H1 (cell line): ENCODE data around the gene APBA2. TPM values are rescaled to one million over a fixed set of nuclear protein-coding genes. Genes with fewer than 3 reads are reported as not detected.

Experiments
- CTCF ChIA-PET: fragments of 300-600 bp; sonication (Branson Sonifier 250); formaldehyde crosslinking; loops from one replicate; lab custom pipeline; 2021; ENCODE audit not compliant: partially characterized antibody; lab: Charles Lee
- POLR2A ChIA-PET: fragments of 300-600 bp; sonication (Branson Sonifier 250); formaldehyde crosslinking; loops from one replicate; lab custom pipeline; 2021; ENCODE audit warnings: inconsistent platforms; ENCODE audit not compliant: partially characterized antibody; lab: Charles Lee
- DNase-seq, 2 experiments: peaks; one replicate each; pipeline versions ENCODE4 v3.0.0 to v3.0.0-alpha.2; 2010 to 2022; ENCODE audit warnings: low spot score in 2 of 2, low read depth in 1 of 2, mixed read lengths in 1 of 2
- FAIRE-seq: peaks from 2 replicates; lab custom pipeline; 2011; peaks lifted over from hg19 to GRCh38; lab: Jason Lieb, UNC
- H2AFZ ChIP-seq: 2 replicates; pipeline ENCODE4 v1.8.1; 2012; ENCODE audit warnings: low read length, inconsistent platforms
- H2AK5ac ChIP-seq: 2 replicates; pipeline ENCODE4 v1.6.1; 2013; ENCODE audit warnings: low read depth, low read length
- H2BK120ac ChIP-seq: replicated peaks from 2 replicates; pipeline ENCODE3; 2013; ENCODE audit warnings: low read depth, low read length, inconsistent platforms
- H2BK12ac ChIP-seq: 2 replicates; pipeline ENCODE4 v1.6.1; 2013; ENCODE audit warnings: low read depth, low read length
- H2BK15ac ChIP-seq: 2 replicates; pipeline ENCODE4 v1.6.1; 2013; ENCODE audit warnings: low read length
- H2BK20ac ChIP-seq: 2 replicates; pipeline ENCODE4 v1.6.1; 2013; ENCODE audit warnings: low read length
- H2BK5ac ChIP-seq: 2 replicates; pipeline ENCODE4 v1.6.1; 2013; ENCODE audit warnings: low read depth, low read length
- H3K14ac ChIP-seq: 2 replicates; pipeline ENCODE4 v1.6.1; 2013; ENCODE audit warnings: inconsistent platforms; ENCODE audit not compliant: insufficient read length
- H3K18ac ChIP-seq: 2 replicates; pipeline ENCODE4 v1.6.1; 2013; ENCODE audit warnings: low read length; ENCODE audit errors: extremely low read depth
- H3K23ac ChIP-seq: 2 replicates; pipeline ENCODE4 v1.6.1; 2013; ENCODE audit warnings: inconsistent platforms; ENCODE audit not compliant: insufficient read length
- H3K23me2 ChIP-seq: 2 replicates; pipeline ENCODE4 v1.6.1; 2013; ENCODE audit warnings: low read depth, low read length
- H3K27ac ChIP-seq: 2 replicates; pipeline ENCODE4 v1.6.1; 2011; ENCODE audit warnings: low read depth, low read length, inconsistent platforms
- H3K27me3 ChIP-seq, 4 experiments: replicated peaks in 1 of 4; 1 replicate in 1 of 4; 2 replicates in 3 of 4; pipeline versions ENCODE4 v1.6.1 to v1.8.1; 2011 to 2013; ENCODE audit warnings: low read length in 3 of 4, mild to moderate bottlenecking in 3 of 4, inconsistent platforms in 2 of 4, mixed read lengths in 2 of 4, moderate library complexity in 1 of 4; ENCODE audit not compliant: control insufficient read depth in 3 of 4, insufficient read depth in 3 of 4; ENCODE audit errors: extremely low read depth in 1 of 4
- H3K36me3 ChIP-seq, 4 experiments: 2 replicates each; pipeline versions ENCODE4 v1.6.1 to v1.8.1; 2011 to 2013; ENCODE audit warnings: mild to moderate bottlenecking in 4 of 4, low read length in 3 of 4, moderate library complexity in 2 of 4, control low read depth in 1 of 4, inconsistent platforms in 1 of 4; ENCODE audit not compliant: insufficient read depth in 4 of 4, control insufficient read depth in 2 of 4
- H3K4ac ChIP-seq: replicated peaks from 2 replicates; pipeline ENCODE3; 2013; ENCODE audit warnings: low read length, low read depth, mixed read lengths, inconsistent platforms; ENCODE audit not compliant: insufficient read length
- H3K4me1 ChIP-seq, 4 experiments: replicated peaks in 1 of 4; 1 replicate in 1 of 4; 2 replicates in 3 of 4; pipeline versions ENCODE4 v1.6.1 to v1.8.1; 2011 to 2013; ENCODE audit warnings: low read length in 3 of 4, inconsistent platforms in 2 of 4, mixed read lengths in 1 of 4; ENCODE audit not compliant: insufficient read depth in 4 of 4, control insufficient read depth in 3 of 4
- H3K4me2 ChIP-seq, 2 experiments: 2 replicates each; pipeline versions ENCODE4 v1.6.1 to v1.8.1; 2011 to 2013; ENCODE audit warnings: low read depth in 2 of 2, low read length in 2 of 2, control low read depth in 1 of 2, inconsistent platforms in 1 of 2, mild to moderate bottlenecking in 1 of 2; ENCODE audit not compliant: insufficient read depth in 1 of 2
- H3K4me3 ChIP-seq, 4 experiments: fragments of 200-600, 300-600 bp in 1 of 4; sonication (generic), shearing (Covaris generic), sonication (Bioruptor Twin) in 1 of 4; 2 replicates each; pipeline versions ENCODE4 v1.5.1 to v1.8.1; 2011 to 2016; ENCODE audit warnings: low read length in 4 of 4, low read depth in 3 of 4, control low read depth in 2 of 4, inconsistent platforms in 2 of 4, mild to moderate bottlenecking in 2 of 4, mixed read lengths in 1 of 4, moderate library complexity in 1 of 4; ENCODE audit not compliant: insufficient read depth in 2 of 4; ENCODE audit errors: extremely low read depth in 1 of 4
- H3K56ac ChIP-seq: replicated peaks from 2 replicates; pipeline ENCODE3; 2013; ENCODE audit warnings: low read depth, mild to moderate bottlenecking, mixed read lengths, low read length, inconsistent platforms; ENCODE audit not compliant: insufficient read length
- H3K79me1 ChIP-seq: 2 replicates; pipeline ENCODE4 v1.6.1; 2013; ENCODE audit warnings: low read depth, low read length, control low read depth
- H3K79me2 ChIP-seq, 2 experiments: 2 replicates each; pipeline versions ENCODE4 v1.6.1 to v1.8.1; 2012 to 2013; ENCODE audit warnings: low read length in 2 of 2, mild to moderate bottlenecking in 2 of 2, inconsistent platforms in 1 of 2; ENCODE audit not compliant: insufficient read depth in 2 of 2, control insufficient read depth in 1 of 2
- H3K9ac ChIP-seq, 4 experiments: replicated peaks in 1 of 4; 1 replicate in 1 of 4; 2 replicates in 3 of 4; pipeline versions ENCODE4 v1.6.1 to v1.8.1; 2011 to 2013; ENCODE audit warnings: low read depth in 3 of 4, low read length in 3 of 4, control low read depth in 2 of 4, mild to moderate bottlenecking in 2 of 4, moderate library complexity in 2 of 4, inconsistent platforms in 1 of 4; ENCODE audit errors: extremely low read depth in 1 of 4
- H3K9me3 ChIP-seq, 2 experiments: 2 replicates each; pipeline versions ENCODE4 v1.6.1 to v1.8.1; 2012 to 2013; ENCODE audit warnings: mild to moderate bottlenecking in 2 of 2, moderate library complexity in 2 of 2, control low read depth in 1 of 2, inconsistent platforms in 1 of 2, low read depth in 1 of 2, low read length in 1 of 2, mixed read lengths in 1 of 2; ENCODE audit not compliant: insufficient read depth in 2 of 2
- H4K20me1 ChIP-seq, 2 experiments: replicated peaks in 1 of 2; 2 replicates each; pipeline versions ENCODE3 to v1.8.1; 2011 to 2013; ENCODE audit warnings: inconsistent platforms in 2 of 2, low read length in 2 of 2, mild to moderate bottlenecking in 1 of 2; ENCODE audit not compliant: insufficient read depth in 2 of 2, control insufficient read depth in 1 of 2
- H4K5ac ChIP-seq: 2 replicates; pipeline ENCODE4 v1.6.1; 2013; ENCODE audit warnings: low read length, low read depth, mixed read lengths, inconsistent platforms; ENCODE audit not compliant: insufficient read length
- H4K8ac ChIP-seq: 2 replicates; pipeline ENCODE4 v1.8.0; 2013; ENCODE audit warnings: mild to moderate bottlenecking, moderate library complexity, low read length, inconsistent platforms; ENCODE audit not compliant: insufficient read depth; ENCODE audit errors: extremely low read depth
- H4K91ac ChIP-seq: replicated peaks from 2 replicates; pipeline ENCODE3; 2013; ENCODE audit warnings: low read length, mixed read lengths, inconsistent platforms; ENCODE audit not compliant: insufficient read length
- JUND ChIP-seq: IDR thresholded peaks from 2 replicates; pipeline ENCODE4 v1.6.1; 2011; ENCODE audit warnings: mild to moderate bottlenecking, improper control_type of control experiment, low read length
- KDM5A ChIP-seq: fragments of 200-600 bp; IDR thresholded peaks from 2 replicates; pipeline ENCODE4 v1.7.1; 2012; ENCODE audit warnings: mild to moderate bottlenecking, low read length, inconsistent platforms, mixed read lengths
- WGBS, 2 experiments: shearing (Covaris generic) in 1 of 2; methylation state at CpG; one replicate each; pipeline versions ENCODE4 v1.1.6 to v1.1.7; 2013 to 2015; ENCODE audit warnings: low lambda C conversion rate in 2 of 2, mixed read lengths in 2 of 2, inconsistent platforms in 1 of 2, low coverage in 1 of 2, missing lambda C conversion rate in 1 of 2; ENCODE audit not compliant: insufficient replicate concordance in 2 of 2, insufficient coverage in 1 of 2, insufficient read length in 1 of 2; ENCODE audit errors: extremely low coverage in 1 of 2, missing lambda C conversion rate in 1 of 2; 5-methylcytosine and 5-hydroxymethylcytosine counted together
- polyA plus RNA-seq, 7 experiments: library from polyadenylated mRNA; depleted of rRNA in 3 of 7; stranded (reverse) in 5 of 7; unstranded in 2 of 7; fragments of >200 nt in 5 of 7; fragments of 200-250 nt in 2 of 7; gene quantifications; 1 replicate in 5 of 7; 2 replicates in 1 of 7; 4 replicates in 1 of 7; pipeline versions ENCODE4 v1.2.1 to v1.2.3, GENCODE V29; 2011 to 2013; ENCODE audit warnings: missing spikeins in 2 of 7, mixed read lengths in 2 of 7
- total RNA-seq: library from RNA; stranded (reverse); fragmentation: NEBNext Ultra II Directional; extraction: Animal tissue kit (Norgen Biotek cat#: 25700); gene quantifications from 2 replicates; pipeline ENCODE4 v1.2.1, GENCODE V29; 2021

The APBA2 gene
- total and polyA plus RNA-seq, 2 of the 8 experiments (the other 6 are each of a cell fraction or from before 2014, with no cell fraction given): 15.5 to 19.0 TPM

GRCh38 chr15:29008846-29009245 lies 123.1 kb downstream of the APBA2 start:
- Histone ChIP-seq H3K79me2 (no peaks in the 10 kb centered on the region), H2BK20ac (no peak overlapping the region), H3K27ac (no peak overlapping the region), H2BK15ac (no peak overlapping the region), H3K9me3 (0 out of 4 replicates have a peak, but pooled peaks cover 0 to 3% of the 10 kb centered on the region in 2 experiments), H3K23me2 (no peaks in the 10 kb centered on the region; the same call in 1 of the 2 replicates), H3K56ac (no peak overlapping the region), H3K27me3 (no peaks in the 10 kb centered on the region), H4K8ac (no peak overlapping the region), H2AFZ (no peak overlapping the region), H2AK5ac (no peak overlapping the region), H3K36me3 (no peaks in the 10 kb centered on the region), H3K4me1 (no peaks in the 10 kb centered on the region; a peak in 1 of 7 replicates), H2BK12ac (no peak overlapping the region), H3K4me3 (no peak overlapping the region), H4K91ac (no peak overlapping the region), H3K18ac (no peak overlapping the region), H2BK5ac (no peak overlapping the region), H3K14ac (no peak overlapping the region), H3K23ac (no peak overlapping the region), H4K5ac (no peak overlapping the region), H3K4me2 (no peak overlapping the region), H3K9ac (no peak overlapping the region), H2BK120ac (no peak overlapping the region), H3K79me1 (no peaks in the 10 kb centered on the region; the same call in 1 of the 2 replicates), H3K4ac (no peak overlapping the region), H4K20me1 (no peaks in the 10 kb centered on the region)
- 74% methylated on average over 2 of the region's 2 CpGs; no CpG with 5 or more reads in 1 of the 2 experiments for WGBS, 2 experiments
- DNase-seq (no peak), FAIRE-seq (peak; percentile 13)
- peak; percentile 26; the same call in 1 of the 2 replicates for TF ChIP-seq JUND
- no peak for TF ChIP-seq KDM5A
- ChIA-PET CTCF (interaction anchor here (0.5 to 1.6 kb wide), 6 partner anchors 8 to 82 kb away, joined by 3 to 5 read pairs (median 4); no protein-coding TSS in a partner anchor), POLR2A (interaction anchor here (0.6 kb wide), 1 partner anchor 50 kb away, joined by 3 read pairs; no protein-coding TSS in a partner anchor)
